ENCODE results near the gene MANEAL. TPM values are rescaled to one million over a fixed set of nuclear protein-coding genes. Genes with fewer than 3 reads are reported as not detected.

The MANEAL gene
- total RNA-seq, 1 experiment from 2014 or later, result 28.1 TPM

DNA sequence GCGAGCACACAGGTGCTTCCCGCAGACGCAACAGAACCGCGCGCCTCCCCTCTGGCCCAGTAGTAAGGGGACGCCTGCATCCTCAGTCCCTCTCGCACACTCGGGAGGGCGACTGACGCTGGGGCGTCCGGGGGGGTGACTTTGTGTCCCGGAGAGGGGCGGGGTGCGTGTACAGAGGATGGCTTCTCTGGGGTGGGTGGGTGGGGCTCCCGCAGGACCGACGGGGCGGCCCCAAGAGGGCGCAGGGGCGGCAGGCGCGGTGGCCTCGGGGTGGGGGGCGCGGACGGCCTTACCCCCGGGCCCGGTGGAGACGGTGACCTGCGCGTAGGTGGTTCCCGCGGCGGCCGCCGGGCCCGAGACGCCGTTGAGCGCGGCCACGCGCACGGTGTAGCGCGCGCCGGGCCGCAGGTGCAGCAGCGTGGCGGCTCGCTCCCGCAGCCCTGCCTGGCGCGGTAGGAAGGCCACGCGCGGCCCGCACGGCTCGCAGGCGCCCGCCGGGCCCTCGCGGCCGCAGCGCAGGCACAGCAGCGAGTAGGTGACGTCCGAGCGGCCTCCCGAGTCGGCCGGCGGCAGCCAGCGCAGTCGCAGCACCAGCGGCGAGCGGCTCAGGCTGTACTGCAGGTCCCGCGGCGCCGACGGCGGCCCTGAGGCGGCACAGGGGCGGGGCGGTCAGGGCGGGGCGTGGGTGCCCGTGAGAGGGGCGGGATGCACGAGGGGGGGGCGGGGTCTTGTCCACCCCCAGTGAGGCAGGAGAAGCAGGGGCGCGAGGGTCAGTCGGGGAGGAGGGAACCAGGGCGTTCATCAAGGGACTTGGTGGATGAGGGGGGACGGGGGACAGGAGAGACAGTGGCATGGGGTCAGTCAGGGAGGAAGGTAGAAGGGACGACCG, 40.8 kb upstream of the MANEAL start:
- Mint-ChIP-seq H3K36me3 (ENCODE audit: insufficient read depth, unreplicated experiment) (peaks cover 22% of the 10 kb centered on the region), H3K27me3 (ENCODE audit: unreplicated experiment) (no peaks in the 10 kb centered on the region), H3K4me3 (ENCODE audit: low read depth, unreplicated experiment) (peak overlapping the region; percentile 81), H3K4me1 (ENCODE audit: low read depth, unreplicated experiment) (no peaks in the 10 kb centered on the region), H3K27ac (ENCODE audit: unreplicated experiment) (peak overlapping the region; percentile 50), H3K9me3 (ENCODE audit: low read depth, unreplicated experiment) (no peaks in the 10 kb centered on the region)
- intact Hi-C loops (cut with micrococcal nuclease; ENCODE audit: unreplicated experiment), result no loop called here
- BruUV-seq (replicated peaks), result no TSS peak
- CTCF ChIA-PET, result no interaction called here
- peak; percentile 74 for DNase-seq
- no peak for TF ChIP-seq CTCF (IDR thresholded peaks at IDR 0.05; ENCODE audit: unreplicated experiment)

DNA sequence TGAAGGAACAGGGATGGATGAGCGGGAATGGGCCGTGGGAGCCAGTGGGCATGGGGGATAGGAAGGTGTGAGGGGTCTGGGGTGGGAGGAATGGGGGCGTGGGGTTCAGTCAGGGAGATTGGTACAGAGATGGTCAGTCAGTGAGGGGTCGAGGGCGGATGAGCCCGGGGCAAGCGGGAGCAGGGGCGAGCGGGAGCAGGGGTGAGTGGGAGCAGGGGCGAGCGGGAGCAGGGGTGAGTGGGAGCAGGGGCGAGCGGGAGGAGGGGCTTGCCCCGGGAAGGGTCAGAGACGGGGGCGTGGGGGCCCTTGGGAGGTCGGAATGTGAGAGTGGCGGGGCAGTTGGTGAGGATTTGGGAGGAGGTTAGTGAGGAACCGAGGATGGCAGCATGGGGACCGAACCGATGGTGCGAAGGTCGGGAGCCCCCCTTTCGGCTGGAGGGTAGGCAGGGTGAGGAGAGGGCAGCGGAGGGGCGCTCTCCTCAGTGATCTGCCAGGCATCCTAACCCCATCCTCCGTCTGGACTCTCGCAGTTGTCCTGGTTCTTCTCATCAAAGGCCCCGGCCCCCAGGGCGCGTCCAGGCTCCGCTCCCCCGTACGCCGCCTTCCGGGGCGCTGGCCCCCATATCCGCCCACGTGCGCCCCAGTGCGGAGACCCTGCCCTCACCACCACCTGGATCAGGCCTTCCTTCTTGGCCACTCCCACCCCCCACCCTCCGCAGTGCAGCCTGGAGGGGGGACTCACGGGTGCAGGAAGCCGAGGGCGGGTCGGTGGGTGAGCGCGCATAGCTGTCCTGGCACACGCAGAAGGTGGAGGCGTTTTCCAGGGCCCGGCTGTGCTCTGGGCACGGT, 40.0 kb upstream of the MANEAL start:
- BruUV-seq (replicated peaks), result no TSS peak
- DNase-seq, result no peak
- CTCF ChIA-PET, result no interaction called here
- Mint-ChIP-seq H3K4me1 (ENCODE audit: low read depth, unreplicated experiment) (no peaks in the 10 kb centered on the region), H3K27me3 (ENCODE audit: unreplicated experiment) (no peaks in the 10 kb centered on the region), H3K9me3 (ENCODE audit: low read depth, unreplicated experiment) (no peaks in the 10 kb centered on the region), H3K36me3 (ENCODE audit: insufficient read depth, unreplicated experiment) (peaks cover 22% of the 10 kb centered on the region), H3K27ac (ENCODE audit: unreplicated experiment) (no peak overlapping the region), H3K4me3 (ENCODE audit: low read depth, unreplicated experiment) (peak overlapping the region; percentile 81)
- intact Hi-C loops (cut with micrococcal nuclease; ENCODE audit: unreplicated experiment), result no loop called here
- no peak for TF ChIP-seq CTCF (IDR thresholded peaks at IDR 0.05; ENCODE audit: unreplicated experiment)

GRCh38 chr1:37755290-37755689, 38.4 kb upstream of the MANEAL start:
- BruUV-seq (replicated peaks), result no TSS peak
- Mint-ChIP-seq H3K27ac (ENCODE audit: unreplicated experiment) (no peak overlapping the region), H3K9me3 (ENCODE audit: low read depth, unreplicated experiment) (no peaks in the 10 kb centered on the region), H3K4me1 (ENCODE audit: low read depth, unreplicated experiment) (no peaks in the 10 kb centered on the region), H3K4me3 (ENCODE audit: low read depth, unreplicated experiment) (no peak overlapping the region), H3K27me3 (ENCODE audit: unreplicated experiment) (no peaks in the 10 kb centered on the region), H3K36me3 (ENCODE audit: insufficient read depth, unreplicated experiment) (peaks cover 22% of the 10 kb centered on the region)
- DNase-seq, result no peak
- no peak for TF ChIP-seq CTCF (IDR thresholded peaks at IDR 0.05; ENCODE audit: unreplicated experiment)
- intact Hi-C loops (cut with micrococcal nuclease; ENCODE audit: unreplicated experiment), result loop anchor here (5.0 kb wide), 1 partner anchor 63 kb away; the partner anchor contains the start of gene CDCA8
- CTCF ChIA-PET, result no interaction called here

- Mint-ChIP-seq H3K9me3 (ENCODE audit: low read depth, unreplicated experiment) (no peaks in the 10 kb centered on the region), H3K4me3 (ENCODE audit: low read depth, unreplicated experiment) (no peak overlapping the region), H3K36me3 (ENCODE audit: insufficient read depth, unreplicated experiment) (peaks cover 19% of the 10 kb centered on the region), H3K27me3 (ENCODE audit: unreplicated experiment) (no peaks in the 10 kb centered on the region), H3K4me1 (ENCODE audit: low read depth, unreplicated experiment) (no peaks in the 10 kb centered on the region), H3K27ac (ENCODE audit: unreplicated experiment) (no peak overlapping the region)
- CTCF ChIA-PET, result interaction anchor here (1.2 kb wide), 1 partner anchor 10 kb away, joined by 4 read pairs; no protein-coding TSS in a partner anchor
- intact Hi-C loops (cut with micrococcal nuclease; ENCODE audit: unreplicated experiment), result loop anchor here (5.0 kb wide), 1 partner anchor 64 kb away; the partner anchor contains the start of gene CDCA8
- BruUV-seq (replicated peaks), result no TSS peak
- no peak for TF ChIP-seq CTCF (IDR thresholded peaks at IDR 0.05; ENCODE audit: unreplicated experiment)
- DNase-seq, result no peak
Measured at GRCh38 chr1:37755951-37756560, 37.6 kb upstream of the MANEAL start.
